ENCODE results near the gene PDE10A.

PDE10A gene

GRCh38 chr6:165695722-165696515, 32.9 kb upstream of the PDE10A start:
- Histone ChIP-seq H3K27ac (ENCODE audit: low read depth, low read length) (no peak overlapping the region), H3K27me3 (ENCODE audit: insufficient read depth, low read length) (no peaks in the 10 kb centered on the region), H3K9me3 (ENCODE audit: insufficient read depth, low read depth, low read length) (0 out of 2 replicates have a peak, but pooled peaks cover 6% of the 10 kb centered on the region), H3K4me3 (ENCODE audit: low read length) (no peak overlapping the region), H3K4me1 (ENCODE audit: insufficient read depth, low read length) (no peaks in the 10 kb centered on the region), H3K9ac (ENCODE audit: low read depth, low read length) (no peak overlapping the region), H3K36me3 (ENCODE audit: insufficient read depth, low read length) (no peaks in the 10 kb centered on the region)
- 93% methylated on average over 8 of the region's 8 CpGs for WGBS

- Histone ChIP-seq H3K4me1 (ENCODE audit: insufficient read depth, low read length) (no peaks in the 10 kb centered on the region), H3K36me3 (ENCODE audit: insufficient read depth, low read length) (no peaks in the 10 kb centered on the region), H3K9ac (ENCODE audit: low read depth, low read length) (no peak overlapping the region), H3K27ac (ENCODE audit: low read depth, low read length) (no peak overlapping the region), H3K27me3 (ENCODE audit: insufficient read depth, low read length) (no peaks in the 10 kb centered on the region), H3K9me3 (ENCODE audit: insufficient read depth, low read depth, low read length) (0 out of 2 replicates have a peak, but pooled peaks cover 6% of the 10 kb centered on the region), H3K4me3 (ENCODE audit: low read length) (no peak overlapping the region)
- WGBS = 80% methylated on average over 12 of the region's 12 CpGs
Measured at GRCh38 chr6:165694296-165694695, 31.3 kb upstream of the PDE10A start.

- Histone ChIP-seq H3K9me3 (ENCODE audit: insufficient read depth, low read depth, low read length) (no peaks in the 10 kb centered on the region), H3K9ac (ENCODE audit: low read depth, low read length) (no peak overlapping the region), H3K4me3 (ENCODE audit: low read length) (no peak overlapping the region), H3K27ac (ENCODE audit: low read depth, low read length) (no peak overlapping the region), H3K36me3 (ENCODE audit: insufficient read depth, low read length) (no peaks in the 10 kb centered on the region), H3K27me3 (ENCODE audit: insufficient read depth, low read length) (no peaks in the 10 kb centered on the region), H3K4me1 (ENCODE audit: insufficient read depth, low read length) (no peaks in the 10 kb centered on the region)
- 79% methylated on average over 11 of the region's 11 CpGs for WGBS
Measured at GRCh38 chr6:165692106-165692653, 29.1 kb upstream of the PDE10A start.

- no peaks in the 10 kb centered on the region for H3K27me3 ChIP-seq (ENCODE audit: insufficient read depth, low read length)
- no peak overlapping the region for H3K4me3 ChIP-seq (ENCODE audit: low read length)
- no peaks in the 10 kb centered on the region for H3K4me1 ChIP-seq (ENCODE audit: insufficient read depth, low read length)
- no peak overlapping the region for H3K9ac ChIP-seq (ENCODE audit: low read depth, low read length)
- 95% methylated on average over 7 of the region's 7 CpGs for WGBS
- H3K9me3 ChIP-seq (ENCODE audit: insufficient read depth, low read depth, low read length) = no peaks in the 10 kb centered on the region
- no peak overlapping the region for H3K27ac ChIP-seq (ENCODE audit: low read depth, low read length)
- H3K36me3 ChIP-seq (ENCODE audit: insufficient read depth, low read length) = no peaks in the 10 kb centered on the region
Measured at GRCh38 chr6:165689699-165690098, 26.7 kb upstream of the PDE10A start.

- Histone ChIP-seq H3K9me3 (ENCODE audit: insufficient read depth, low read depth, low read length) (no peaks in the 10 kb centered on the region), H3K9ac (ENCODE audit: low read depth, low read length) (no peak overlapping the region), H3K36me3 (ENCODE audit: insufficient read depth, low read length) (no peaks in the 10 kb centered on the region), H3K27ac (ENCODE audit: low read depth, low read length) (no peak overlapping the region), H3K27me3 (ENCODE audit: insufficient read depth, low read length) (no peaks in the 10 kb centered on the region), H3K4me3 (ENCODE audit: low read length) (no peak overlapping the region), H3K4me1 (ENCODE audit: insufficient read depth, low read length) (no peaks in the 10 kb centered on the region)
- 94% methylated on average over 25 of the region's 27 CpGs for WGBS
Measured at GRCh38 chr6:165686596-165687365, 23.7 kb upstream of the PDE10A start.

- WGBS = 84% methylated on average over 1 of the region's 1 CpG
- H3K27ac ChIP-seq (ENCODE audit: low read depth, low read length) = no peak overlapping the region
Measured at GRCh38 chr6:165685302-165685701, 22.3 kb upstream of the PDE10A start.

GRCh38 chr6:165684333-165684732, 21.3 kb upstream of the PDE10A start:
- WGBS = 92% methylated on average over 10 of the region's 10 CpGs

More at GRCh38 chr6:165685302-165685701, 22.3 kb upstream of the PDE10A start:
- Histone ChIP-seq H3K9me3 (ENCODE audit: insufficient read depth, low read depth, low read length) (no peaks in the 10 kb centered on the region), H3K36me3 (ENCODE audit: insufficient read depth, low read length) (no peaks in the 10 kb centered on the region), H3K27me3 (ENCODE audit: insufficient read depth, low read length) (no peaks in the 10 kb centered on the region), H3K9ac (ENCODE audit: low read depth, low read length) (no peak overlapping the region), H3K4me1 (ENCODE audit: insufficient read depth, low read length) (no peaks in the 10 kb centered on the region), H3K4me3 (ENCODE audit: low read length) (no peak overlapping the region)

GRCh38 chr6:165680975-165681374, 17.9 kb upstream of the PDE10A start:
- Histone ChIP-seq H3K27me3 (ENCODE audit: insufficient read depth, low read length) (no peaks in the 10 kb centered on the region), H3K9ac (ENCODE audit: low read depth, low read length) (no peak overlapping the region), H3K9me3 (ENCODE audit: insufficient read depth, low read depth, low read length) (no peaks in the 10 kb centered on the region), H3K4me3 (ENCODE audit: low read length) (no peak overlapping the region), H3K4me1 (ENCODE audit: insufficient read depth, low read length) (peaks cover 3% of the 10 kb centered on the region; the same call in 1 of the 2 replicates), H3K36me3 (ENCODE audit: insufficient read depth, low read length) (no peaks in the 10 kb centered on the region), H3K27ac (ENCODE audit: low read depth, low read length) (no peak overlapping the region)
- WGBS = 92% methylated on average over 4 of the region's 5 CpGs

More at GRCh38 chr6:165684333-165684732, 21.3 kb upstream of the PDE10A start:
- no peaks in the 10 kb centered on the region for H3K36me3 ChIP-seq (ENCODE audit: insufficient read depth, low read length)
- H3K27ac ChIP-seq (ENCODE audit: low read depth, low read length) = no peak overlapping the region
- H3K4me3 ChIP-seq (ENCODE audit: low read length) = no peak overlapping the region
- H3K9ac ChIP-seq (ENCODE audit: low read depth, low read length) = no peak overlapping the region
- H3K4me1 ChIP-seq (ENCODE audit: insufficient read depth, low read length) = no peaks in the 10 kb centered on the region
- no peaks in the 10 kb centered on the region for H3K9me3 ChIP-seq (ENCODE audit: insufficient read depth, low read depth, low read length)
- no peaks in the 10 kb centered on the region for H3K27me3 ChIP-seq (ENCODE audit: insufficient read depth, low read length)

GRCh38 chr6:165679326-165679725, 16.3 kb upstream of the PDE10A start:
- H3K27ac ChIP-seq (ENCODE audit: low read depth, low read length) = no peak overlapping the region
- no peaks in the 10 kb centered on the region for H3K27me3 ChIP-seq (ENCODE audit: insufficient read depth, low read length)
- H3K9me3 ChIP-seq (ENCODE audit: insufficient read depth, low read depth, low read length) = no peaks in the 10 kb centered on the region
- 39% methylated on average over 10 of the region's 10 CpGs for WGBS
- no peak overlapping the region for H3K4me3 ChIP-seq (ENCODE audit: low read length)
- H3K4me1 ChIP-seq (ENCODE audit: insufficient read depth, low read length) = peaks cover 7% of the 10 kb centered on the region; the same call in 1 of the 2 replicates
- H3K9ac ChIP-seq (ENCODE audit: low read depth, low read length) = no peak overlapping the region
- H3K36me3 ChIP-seq (ENCODE audit: insufficient read depth, low read length) = no peaks in the 10 kb centered on the region

- Histone ChIP-seq H3K27ac (ENCODE audit: low read depth, low read length) (no peak overlapping the region), H3K9ac (ENCODE audit: low read depth, low read length) (no peak overlapping the region), H3K27me3 (ENCODE audit: insufficient read depth, low read length) (no peaks in the 10 kb centered on the region), H3K4me1 (ENCODE audit: insufficient read depth, low read length) (peaks cover 9% of the 10 kb centered on the region; the same call in 1 of the 2 replicates), H3K4me3 (ENCODE audit: low read length) (no peak overlapping the region), H3K36me3 (ENCODE audit: insufficient read depth, low read length) (no peaks in the 10 kb centered on the region), H3K9me3 (ENCODE audit: insufficient read depth, low read depth, low read length) (no peaks in the 10 kb centered on the region)
- WGBS = 90% methylated on average over 4 of the region's 4 CpGs
Measured at GRCh38 chr6:165678904-165679303, 15.9 kb upstream of the PDE10A start.

- Histone ChIP-seq H3K4me3 (ENCODE audit: low read length) (no peak overlapping the region), H3K4me1 (ENCODE audit: insufficient read depth, low read length) (peaks cover 10% of the 10 kb centered on the region; the same call in 1 of the 2 replicates), H3K27me3 (ENCODE audit: insufficient read depth, low read length) (no peaks in the 10 kb centered on the region), H3K9me3 (ENCODE audit: insufficient read depth, low read depth, low read length) (no peaks in the 10 kb centered on the region), H3K27ac (ENCODE audit: low read depth, low read length) (no peak overlapping the region), H3K9ac (ENCODE audit: low read depth, low read length) (no peak overlapping the region), H3K36me3 (ENCODE audit: insufficient read depth, low read length) (no peaks in the 10 kb centered on the region)
- 94% methylated on average over 10 of the region's 10 CpGs for WGBS
Measured at GRCh38 chr6:165678429-165678828, 15.4 kb upstream of the PDE10A start.
